Activated T-cell treated with anti-CD3 and anti-CD28 coated beads, Interleukin-2, amount 50 U/mL, for 24 hours (primary cell): ENCODE data around the gene HOXD11.

Experiments used
- DNase-seq: peaks from one replicate; pipeline ENCODE4 v3.0.0-alpha.2; 2020
- H3K27ac Mint-ChIP-seq: 2 replicates; pipeline ENCODE4 v1.8.0; 2020; ENCODE audit warnings: mild to moderate bottlenecking, mixed read lengths
- H3K27me3 Mint-ChIP-seq: 2 replicates; pipeline ENCODE4 v1.8.0; 2020; ENCODE audit warnings: mixed read lengths
- H3K36me3 Mint-ChIP-seq: 2 replicates; pipeline ENCODE4 v1.8.0; 2020; ENCODE audit warnings: low read depth, mixed read lengths
- H3K4me1 Mint-ChIP-seq: 2 replicates; pipeline ENCODE4 v1.8.0; 2020; ENCODE audit warnings: low read depth, mixed read lengths
- H3K4me3 Mint-ChIP-seq: 2 replicates; pipeline ENCODE4 v1.8.0; 2020; ENCODE audit warnings: mild to moderate bottlenecking, moderate library complexity, mixed read lengths
- H3K9me3 Mint-ChIP-seq: 2 replicates; pipeline ENCODE4 v1.8.0; 2020; ENCODE audit warnings: mixed read lengths

HOXD11 gene

GRCh38 chr2:176145085-176145969, 38.2 kb downstream of the HOXD11 start:
- no peak for DNase-seq
- H3K9me3 Mint-ChIP-seq = no peaks in the 10 kb centered on the region
- peaks cover 8% of the 10 kb centered on the region for H3K4me1 Mint-ChIP-seq
- H3K4me3 Mint-ChIP-seq = no peak overlapping the region
- H3K36me3 Mint-ChIP-seq = no peaks in the 10 kb centered on the region
- H3K27ac Mint-ChIP-seq = no peak overlapping the region
- H3K27me3 Mint-ChIP-seq = peaks cover 94% of the 10 kb centered on the region

- peaks cover 6% of the 10 kb centered on the region for H3K4me1 Mint-ChIP-seq
- no peak overlapping the region for H3K4me3 Mint-ChIP-seq
- no peaks in the 10 kb centered on the region for H3K9me3 Mint-ChIP-seq
- H3K27me3 Mint-ChIP-seq = peaks cover 97% of the 10 kb centered on the region
- no peaks in the 10 kb centered on the region for H3K36me3 Mint-ChIP-seq
- no peak for DNase-seq
- no peak overlapping the region for H3K27ac Mint-ChIP-seq
Measured at GRCh38 chr2:176146101-176146500, 39.0 kb downstream of the HOXD11 start.

- Mint-ChIP-seq H3K4me3 (no peak overlapping the region), H3K36me3 (no peaks in the 10 kb centered on the region), H3K27ac (no peak overlapping the region), H3K27me3 (peaks cover 96% of the 10 kb centered on the region), H3K4me1 (peaks cover 6% of the 10 kb centered on the region), H3K9me3 (no peaks in the 10 kb centered on the region)
- no peak for DNase-seq
Measured at GRCh38 chr2:176146645-176147044, 39.6 kb downstream of the HOXD11 start.

DNA sequence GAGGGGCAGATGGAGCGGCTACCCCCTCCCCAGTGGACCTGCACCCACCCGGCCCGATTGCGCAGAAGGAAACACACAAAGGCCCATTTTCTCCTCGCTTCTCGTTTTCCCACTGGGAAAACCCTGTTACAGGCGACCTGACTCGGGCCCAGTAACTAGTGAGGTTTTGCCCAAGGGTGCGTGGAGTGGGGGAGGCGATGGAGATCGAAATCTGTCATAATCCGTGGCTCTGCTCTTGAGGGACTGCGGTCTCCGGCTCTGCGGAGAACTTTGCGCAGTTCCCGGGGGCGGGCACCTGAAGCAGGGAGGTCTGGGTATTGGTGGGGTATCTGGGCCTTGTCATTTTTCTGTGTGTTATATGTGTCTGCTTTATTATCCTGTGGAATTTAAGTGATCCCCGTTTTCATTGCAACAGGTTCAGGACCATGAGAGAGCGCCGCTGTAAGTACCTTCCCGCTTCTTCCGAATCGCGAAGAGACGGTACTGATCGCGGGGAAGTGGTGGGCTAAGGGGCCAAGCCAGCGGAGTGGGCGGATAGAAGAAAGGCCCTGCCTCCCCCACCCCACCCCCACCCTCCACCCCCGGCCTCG, 40.2 kb downstream of the HOXD11 start:
- no peak overlapping the region for H3K27ac Mint-ChIP-seq
- H3K27me3 Mint-ChIP-seq = peaks cover 95% of the 10 kb centered on the region
- peaks cover 6% of the 10 kb centered on the region for H3K4me1 Mint-ChIP-seq
- no peak overlapping the region for H3K4me3 Mint-ChIP-seq
- H3K9me3 Mint-ChIP-seq = no peaks in the 10 kb centered on the region
- no peaks in the 10 kb centered on the region for H3K36me3 Mint-ChIP-seq
- DNase-seq = peak; percentile 24

- Mint-ChIP-seq H3K4me3 (no peak overlapping the region), H3K27ac (no peak overlapping the region), H3K27me3 (peaks cover 94% of the 10 kb centered on the region), H3K36me3 (no peaks in the 10 kb centered on the region), H3K4me1 (peaks cover 6% of the 10 kb centered on the region), H3K9me3 (no peaks in the 10 kb centered on the region)
- peak; percentile 27 for DNase-seq
Measured at GRCh38 chr2:176147800-176148496, 40.9 kb downstream of the HOXD11 start.

DNA sequence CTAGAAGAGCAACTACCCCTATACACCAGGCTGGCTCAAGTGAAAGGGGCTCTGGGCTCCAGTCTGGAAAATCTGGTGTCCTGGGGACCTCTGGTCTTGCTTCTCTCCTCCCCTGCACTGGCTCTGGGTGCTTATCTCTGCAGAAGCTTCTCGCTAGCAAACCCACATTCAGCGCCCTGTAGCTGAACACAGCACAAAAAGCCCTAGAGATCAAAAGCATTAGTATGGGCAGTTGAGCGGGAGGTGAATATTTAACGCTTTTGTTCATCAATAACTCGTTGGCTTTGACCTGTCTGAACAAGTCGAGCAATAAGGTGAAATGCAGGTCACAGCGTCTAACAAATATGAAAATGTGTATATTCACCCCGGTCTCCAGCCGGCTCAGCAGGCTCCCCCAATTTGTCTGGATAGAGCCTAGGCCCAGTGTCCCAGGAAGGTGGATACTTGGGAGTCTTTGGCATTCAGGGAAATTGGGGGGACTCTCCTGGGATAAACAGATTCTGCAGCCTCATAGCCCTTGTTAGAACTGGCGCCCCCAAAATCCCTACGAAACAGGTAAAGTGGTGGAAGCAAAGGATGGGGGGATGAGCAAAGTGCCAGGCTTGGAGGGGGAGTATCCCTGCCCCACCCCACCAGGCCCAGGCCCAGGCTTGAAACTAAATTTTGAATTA, 41.8 kb downstream of the HOXD11 start:
- H3K27me3 Mint-ChIP-seq = peaks cover 94% of the 10 kb centered on the region
- peaks cover 6% of the 10 kb centered on the region for H3K4me1 Mint-ChIP-seq
- no peak overlapping the region for H3K4me3 Mint-ChIP-seq

GRCh38 chr2:176149481-176149938, 42.4 kb downstream of the HOXD11 start:
- H3K9me3 Mint-ChIP-seq = no peaks in the 10 kb centered on the region
- peaks cover 6% of the 10 kb centered on the region for H3K4me1 Mint-ChIP-seq
- H3K36me3 Mint-ChIP-seq = no peaks in the 10 kb centered on the region
- H3K4me3 Mint-ChIP-seq = no peak overlapping the region
- DNase-seq = no peak
- H3K27me3 Mint-ChIP-seq = peaks cover 97% of the 10 kb centered on the region
- H3K27ac Mint-ChIP-seq = no peak overlapping the region

More for the DNA sequence above, 41.8 kb downstream of the HOXD11 start:
- H3K36me3 Mint-ChIP-seq = no peaks in the 10 kb centered on the region
- DNase-seq = no peak
- no peaks in the 10 kb centered on the region for H3K9me3 Mint-ChIP-seq
- no peak overlapping the region for H3K27ac Mint-ChIP-seq

- Mint-ChIP-seq H3K4me1 (peaks cover 6% of the 10 kb centered on the region), H3K9me3 (no peaks in the 10 kb centered on the region), H3K36me3 (no peaks in the 10 kb centered on the region), H3K4me3 (no peak overlapping the region), H3K27ac (no peak overlapping the region), H3K27me3 (peaks cover 97% of the 10 kb centered on the region)
- no peak for DNase-seq
Measured at GRCh38 chr2:176149939-176150583, 43.0 kb downstream of the HOXD11 start.

GRCh38 chr2:176150584-176151441, 43.7 kb downstream of the HOXD11 start:
- H3K27ac Mint-ChIP-seq = no peak overlapping the region
- peaks cover 6% of the 10 kb centered on the region for H3K4me1 Mint-ChIP-seq
- H3K36me3 Mint-ChIP-seq = no peaks in the 10 kb centered on the region
- peaks cover 97% of the 10 kb centered on the region for H3K27me3 Mint-ChIP-seq
- H3K9me3 Mint-ChIP-seq = no peaks in the 10 kb centered on the region
- DNase-seq = peak; percentile 21
- H3K4me3 Mint-ChIP-seq = no peak overlapping the region

- H3K27ac Mint-ChIP-seq = no peak within 1 kb of the TSS
- peak; percentile 26 for DNase-seq
- H3K4me1 Mint-ChIP-seq = peaks cover 7% of the 10 kb centered on the region
- no peaks in the 10 kb centered on the region for H3K36me3 Mint-ChIP-seq
- H3K9me3 Mint-ChIP-seq = no peaks in the 10 kb centered on the region
- peaks cover 97% of the 10 kb centered on the region for H3K27me3 Mint-ChIP-seq
- H3K4me3 Mint-ChIP-seq = peak within 1 kb of the TSS; percentile 18
Measured at GRCh38 chr2:176151442-176152287, 44.6 kb downstream of the HOXD11 start, which contains the start of gene HOXD4. Gene HOXD4, plus strand, starts transcription at chr2:176151550. Its CDS starts 84 bp downstream, at chr2:176151634.

DNA sequence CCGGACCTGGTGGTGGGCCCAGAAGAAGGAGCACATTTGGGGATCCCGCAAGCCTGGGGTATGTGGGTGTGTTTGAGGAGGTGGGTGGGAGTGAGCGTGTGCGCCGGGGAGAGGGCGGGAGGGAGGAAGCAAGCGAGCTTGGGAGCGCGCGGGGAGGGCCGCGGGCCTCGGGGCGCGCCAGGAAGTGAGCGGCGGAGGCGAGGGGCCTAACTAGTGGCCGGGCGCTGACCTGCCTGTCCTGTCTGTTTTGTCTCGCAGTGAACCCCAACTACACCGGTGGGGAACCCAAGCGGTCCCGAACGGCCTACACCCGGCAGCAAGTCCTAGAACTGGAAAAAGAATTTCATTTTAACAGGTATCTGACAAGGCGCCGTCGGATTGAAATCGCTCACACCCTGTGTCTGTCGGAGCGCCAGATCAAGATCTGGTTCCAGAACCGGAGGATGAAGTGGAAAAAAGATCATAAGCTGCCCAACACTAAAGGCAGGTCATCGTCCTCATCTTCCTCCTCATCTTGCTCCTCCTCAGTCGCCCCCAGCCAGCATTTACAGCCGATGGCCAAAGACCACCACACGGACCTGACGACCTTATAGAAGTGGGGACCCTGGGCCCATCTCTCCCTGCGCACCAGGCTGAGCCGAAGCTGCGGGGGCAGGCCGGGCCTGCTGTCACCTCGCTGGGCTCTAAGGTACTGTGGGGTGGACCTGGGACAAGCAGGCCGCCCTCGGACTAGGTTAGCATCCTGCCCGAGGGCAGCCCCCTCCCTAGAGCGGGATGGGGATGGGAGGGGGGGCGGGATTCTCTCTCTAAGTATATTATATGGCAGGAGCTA, 45.5 kb downstream of the HOXD11 start:
- no peak overlapping the region for H3K4me3 Mint-ChIP-seq
- no peak for DNase-seq

More for the DNA sequence above, 45.5 kb downstream of the HOXD11 start:
- no peaks in the 10 kb centered on the region for H3K9me3 Mint-ChIP-seq
- no peaks in the 10 kb centered on the region for H3K36me3 Mint-ChIP-seq
- no peak overlapping the region for H3K27ac Mint-ChIP-seq
- peaks cover 11% of the 10 kb centered on the region for H3K4me1 Mint-ChIP-seq
- peaks cover 95% of the 10 kb centered on the region for H3K27me3 Mint-ChIP-seq
